Calu3 (cell line): ENCODE measurements around the gene NIPAL3. TPM values are rescaled to one million over a fixed set of nuclear protein-coding genes. Genes with fewer than 3 reads are reported as not detected.
"Not testable (repeated sequence)": the region's sequence is repeated elsewhere in the genome, so short reads cannot be mapped to it uniquely, and the experiment has no call there.

Experiments used
- BruUV-seq: library from RNA; stranded (reverse); fragments of 400-500 nt; replicated peaks from 2 replicates; lab custom pipeline; 2021; lab: Mats Ljungman, UMichigan
- CTCF ChIA-PET: fragments of 300-600 bp; sonication (Branson Sonifier 250); formaldehyde crosslinking; loops from one replicate; lab custom pipeline; 2022; ENCODE audit warnings: antibody characterized with exemption; lab: Charles Lee
- DNase-seq: peaks from one replicate; pipeline ENCODE4 v3.0.0; 2022
- H3K27ac Mint-ChIP-seq: one replicate; pipeline ENCODE4 v1.8.0; 2022; ENCODE audit warnings: mixed read lengths; ENCODE audit not compliant: unreplicated experiment
- H3K27me3 Mint-ChIP-seq: one replicate; pipeline ENCODE4 v1.8.0; 2022; ENCODE audit warnings: mixed read lengths; ENCODE audit not compliant: unreplicated experiment
- H3K36me3 Mint-ChIP-seq: one replicate; pipeline ENCODE4 v1.8.0; 2022; ENCODE audit warnings: mild to moderate bottlenecking, moderate library complexity, mixed read lengths; ENCODE audit not compliant: insufficient read depth, unreplicated experiment
- H3K4me1 Mint-ChIP-seq: one replicate; pipeline ENCODE4 v1.8.0; 2022; ENCODE audit warnings: mild to moderate bottlenecking, low read depth, mixed read lengths; ENCODE audit not compliant: unreplicated experiment
- H3K4me3 Mint-ChIP-seq: one replicate; pipeline ENCODE4 v1.8.0; 2022; ENCODE audit warnings: mild to moderate bottlenecking, low read depth, moderate library complexity, mixed read lengths; ENCODE audit not compliant: unreplicated experiment
- H3K9me3 Mint-ChIP-seq: one replicate; pipeline ENCODE4 v1.8.0; 2022; ENCODE audit warnings: low read depth, mixed read lengths; ENCODE audit not compliant: unreplicated experiment
- intact Hi-C: fragments of 100-400 bp; cut with micrococcal nuclease; formaldehyde crosslinking; loops from one replicate; pipeline ENCODE4 v1.10.0; 2022; ENCODE audit not compliant: unreplicated experiment
- total RNA-seq: library from RNA; stranded (reverse); gene quantifications from 2 replicates; pipeline ENCODE4 v1.2.3, GENCODE V29; 2022
- TF ChIP-seq, protein P1 (sequence below): fragments of 200-600 bp; IDR thresholded peaks from one replicate; pipeline ENCODE4 v1.8.0; 2022; ENCODE audit warnings: antibody characterized with exemption; ENCODE audit not compliant: unreplicated experiment

Gene NIPAL3
- total RNA-seq, 1 experiment from 2014 or later, result 28.8 TPM

DNA sequence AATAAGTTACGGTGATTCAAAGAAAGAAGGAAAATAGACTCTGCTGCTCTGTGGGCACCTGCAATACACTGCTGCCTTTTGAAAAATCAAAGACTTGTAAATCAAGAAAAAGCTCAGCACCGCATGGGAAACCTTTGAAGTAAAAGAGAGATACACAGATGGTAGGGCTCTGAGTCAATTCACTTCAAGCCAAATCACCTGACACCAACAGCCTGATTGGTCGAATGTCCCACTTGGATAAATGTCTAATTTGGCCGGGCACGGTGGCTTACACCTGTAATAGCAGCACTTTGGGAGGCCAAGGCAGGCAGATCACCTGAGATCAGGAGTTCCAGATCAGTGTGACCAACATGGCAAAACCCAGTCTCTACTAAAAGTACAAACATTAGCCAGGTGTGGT, 67.8 kb downstream of the NIPAL3 start:
- no peaks in the 10 kb centered on the region for H3K27me3 Mint-ChIP-seq

DNA sequence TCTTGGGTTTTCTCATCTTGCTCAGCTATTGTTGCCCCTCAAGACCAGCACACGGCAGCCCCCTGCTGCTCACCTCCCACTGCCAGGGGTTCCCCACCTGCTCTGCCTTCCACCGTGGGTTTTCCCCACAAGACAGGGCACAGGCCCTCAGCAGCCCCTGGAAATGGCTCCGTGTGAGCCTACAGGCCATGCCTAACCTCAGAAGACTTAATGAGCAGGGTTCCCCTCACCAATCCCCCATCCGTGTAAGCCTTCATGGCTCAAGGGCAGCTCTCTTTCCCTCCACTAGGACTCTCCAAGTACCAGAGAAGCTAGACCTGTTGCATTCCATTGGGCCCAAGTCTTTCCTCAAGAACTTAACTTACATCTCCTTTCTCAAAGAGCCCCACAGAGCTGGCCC, 68.6 kb downstream of the NIPAL3 start:
- CTCF ChIA-PET, result no interaction called here
- no peak for DNase-seq
- no peak overlapping the region for H3K27ac Mint-ChIP-seq
- intact Hi-C loops, result no loop called here
- H3K4me1 Mint-ChIP-seq, result peaks cover 9% of the 10 kb centered on the region
- BruUV-seq, result no TSS peak
- H3K9me3 Mint-ChIP-seq, result no peaks in the 10 kb centered on the region
- H3K27me3 Mint-ChIP-seq, result no peaks in the 10 kb centered on the region
- no peak overlapping the region for H3K4me3 Mint-ChIP-seq
- H3K36me3 Mint-ChIP-seq, result no peaks in the 10 kb centered on the region
- TF ChIP-seq, protein P1, sequence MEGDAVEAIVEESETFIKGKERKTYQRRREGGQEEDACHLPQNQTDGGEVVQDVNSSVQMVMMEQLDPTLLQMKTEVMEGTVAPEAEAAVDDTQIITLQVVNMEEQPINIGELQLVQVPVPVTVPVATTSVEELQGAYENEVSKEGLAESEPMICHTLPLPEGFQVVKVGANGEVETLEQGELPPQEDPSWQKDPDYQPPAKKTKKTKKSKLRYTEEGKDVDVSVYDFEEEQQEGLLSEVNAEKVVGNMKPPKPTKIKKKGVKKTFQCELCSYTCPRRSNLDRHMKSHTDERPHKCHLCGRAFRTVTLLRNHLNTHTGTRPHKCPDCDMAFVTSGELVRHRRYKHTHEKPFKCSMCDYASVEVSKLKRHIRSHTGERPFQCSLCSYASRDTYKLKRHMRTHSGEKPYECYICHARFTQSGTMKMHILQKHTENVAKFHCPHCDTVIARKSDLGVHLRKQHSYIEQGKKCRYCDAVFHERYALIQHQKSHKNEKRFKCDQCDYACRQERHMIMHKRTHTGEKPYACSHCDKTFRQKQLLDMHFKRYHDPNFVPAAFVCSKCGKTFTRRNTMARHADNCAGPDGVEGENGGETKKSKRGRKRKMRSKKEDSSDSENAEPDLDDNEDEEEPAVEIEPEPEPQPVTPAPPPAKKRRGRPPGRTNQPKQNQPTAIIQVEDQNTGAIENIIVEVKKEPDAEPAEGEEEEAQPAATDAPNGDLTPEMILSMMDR, result no peak

More for the DNA sequence above, 67.8 kb downstream of the NIPAL3 start:
- no TSS peak for BruUV-seq
- Mint-ChIP-seq H3K36me3 (no peaks in the 10 kb centered on the region), H3K27ac (no peak overlapping the region), H3K4me1 (peaks cover 9% of the 10 kb centered on the region), H3K4me3 (no peak overlapping the region), H3K9me3 (no peaks in the 10 kb centered on the region)
- CTCF ChIA-PET, result no interaction called here
- no peak for DNase-seq
- intact Hi-C loops, result no loop called here
- TF ChIP-seq, protein P1, result no peak

DNA sequence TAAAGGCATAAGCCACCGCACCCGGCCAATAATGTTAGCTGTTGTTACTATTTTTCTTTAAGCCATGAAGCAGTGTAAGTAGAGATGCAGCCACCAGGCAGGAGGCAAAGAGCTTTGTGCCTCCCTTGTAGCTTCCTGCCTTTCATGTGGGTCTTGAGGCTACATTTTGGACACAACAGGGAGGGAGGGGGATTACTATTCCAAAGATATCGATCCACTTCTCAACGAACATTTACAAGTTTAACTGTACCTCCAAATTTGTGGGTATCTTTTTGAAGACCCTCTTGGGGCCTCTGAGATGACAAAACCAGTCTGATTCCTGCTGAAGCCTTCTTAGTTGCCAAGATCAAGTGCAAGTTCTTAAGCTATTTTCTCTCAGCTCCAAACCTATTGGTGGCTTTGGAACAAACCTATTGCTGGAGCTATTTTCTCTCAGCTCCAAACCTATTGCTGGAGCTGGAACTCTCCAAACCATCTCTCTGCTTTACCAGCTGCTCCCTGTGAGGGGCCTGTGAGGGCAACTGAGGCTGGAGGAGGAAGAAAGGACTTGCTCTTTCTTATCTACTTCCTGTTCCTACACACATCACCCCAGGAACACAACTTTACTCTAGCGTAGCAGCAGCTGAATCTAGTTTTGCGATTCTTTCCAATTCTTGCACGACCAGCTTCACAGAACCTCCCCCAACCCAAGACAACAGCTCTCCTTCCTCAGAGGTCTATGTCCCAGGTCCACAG, 70.9 kb downstream of the NIPAL3 start:
- intact Hi-C loops, result no loop called here
- no peak for DNase-seq
- TF ChIP-seq, protein P1, result no peak
- no peak overlapping the region for H3K27ac Mint-ChIP-seq
- no peaks in the 10 kb centered on the region for H3K9me3 Mint-ChIP-seq
- H3K27me3 Mint-ChIP-seq, result no peaks in the 10 kb centered on the region
- CTCF ChIA-PET, result no interaction called here
- H3K36me3 Mint-ChIP-seq, result no peaks in the 10 kb centered on the region
- BruUV-seq, result no TSS peak
- peaks cover under 1% of the 10 kb centered on the region for H3K4me1 Mint-ChIP-seq
- H3K4me3 Mint-ChIP-seq, result no peak overlapping the region

DNA sequence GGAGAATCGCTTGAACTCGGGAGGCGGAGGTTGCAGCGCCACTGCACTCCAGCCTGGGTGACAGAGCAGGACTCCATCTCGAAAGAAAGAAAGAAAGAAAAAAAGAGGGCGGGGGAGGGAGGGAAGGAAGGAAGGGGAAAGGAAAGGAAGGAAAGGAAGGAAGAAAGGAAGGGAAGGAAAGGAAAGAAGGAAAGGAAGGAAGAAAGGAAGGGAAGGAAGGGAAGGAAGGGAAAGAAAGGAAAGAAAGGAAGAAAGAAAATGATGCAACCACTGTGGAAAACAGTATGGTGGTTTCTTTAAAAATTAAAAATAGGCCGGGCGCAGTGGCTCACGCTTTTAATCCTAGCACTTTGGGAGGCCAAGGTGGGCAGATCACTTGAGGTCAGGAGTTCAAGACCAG, 71.9 kb downstream of the NIPAL3 start:
- no peaks in the 10 kb centered on the region for H3K27me3 Mint-ChIP-seq
- CTCF ChIA-PET, result no interaction called here
- no peak for DNase-seq
- TF ChIP-seq, protein P1, result no peak
- H3K27ac Mint-ChIP-seq, result no peak overlapping the region
- no peaks in the 10 kb centered on the region for H3K9me3 Mint-ChIP-seq
- no peaks in the 10 kb centered on the region for H3K36me3 Mint-ChIP-seq
- no peak overlapping the region for H3K4me3 Mint-ChIP-seq
- intact Hi-C loops, result no loop called here
- BruUV-seq, result no TSS peak
- H3K4me1 Mint-ChIP-seq, result no peaks in the 10 kb centered on the region

DNA sequence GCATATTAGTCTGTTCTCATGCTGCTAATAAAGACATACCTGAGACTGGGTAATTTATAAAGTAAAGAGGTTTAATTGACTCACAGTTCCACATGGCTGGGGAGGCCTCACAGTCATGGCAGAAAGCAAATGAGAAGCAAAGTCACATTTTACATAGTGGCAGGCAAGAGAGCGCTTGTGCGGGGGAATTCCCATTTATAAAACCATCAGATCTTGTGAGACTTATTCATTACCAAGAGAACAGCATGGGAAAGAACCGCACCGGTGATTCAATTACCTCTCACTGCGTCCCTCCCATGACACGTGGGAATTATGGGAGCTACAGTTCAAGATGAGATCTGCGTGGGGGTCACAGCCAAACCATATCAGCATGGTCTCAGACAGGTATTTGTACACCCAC, 72.6 kb downstream of the NIPAL3 start:
- intact Hi-C loops, H3K36me3 Mint-ChIP-seq, BruUV-seq, H3K27ac Mint-ChIP-seq, H3K27me3 Mint-ChIP-seq, H3K9me3 Mint-ChIP-seq, H3K4me3 Mint-ChIP-seq, DNase-seq, H3K4me1 Mint-ChIP-seq, CTCF ChIA-PET: not testable (repeated sequence)
